K562 (cell line): ENCODE data around the gene PPP1R3C. TPM values are rescaled to one million over a fixed set of nuclear protein-coding genes. Genes with fewer than 3 reads are reported as not detected.

Source experiments
- ATF1 ChIP-seq, 2 experiments: fragments of 450-650 bp in 1 of 2; IDR thresholded peaks; 2 replicates each; pipeline ENCODE4 v1.6.1; 2016; ENCODE audit warnings: missing compliant biosample characterization in 1 of 2, missing genetic modification characterization in 1 of 2
- CXXC5 ChIP-seq: fragments of 250-450 bp; sonication (Bioruptor Pico); IDR thresholded peaks from 2 replicates; pipeline ENCODE4 v1.8.0; 2022; ENCODE audit warnings: inconsistent platforms, mild to moderate bottlenecking, moderate library complexity
- FOXJ2 ChIP-seq: fragments of 200-800 bp; sonication (Bioruptor generic); IDR thresholded peaks from 2 replicates; pipeline ENCODE4 v1.6.1; 2016; ENCODE audit warnings: missing genetic modification characterization, missing compliant biosample characterization
- GTF2B ChIP-seq: IDR thresholded peaks from 2 replicates; pipeline ENCODE4 v1.6.1; 2011; ENCODE audit not compliant: insufficient read length; ENCODE audit errors: extremely low read depth
- MGA ChIP-seq: fragments of 450-650 bp; IDR thresholded peaks from 2 replicates; pipeline ENCODE4 v1.6.1; 2016; ENCODE audit warnings: mild to moderate bottlenecking, moderate library complexity
- PREB ChIP-seq: sonication (generic); formaldehyde crosslinking; IDR thresholded peaks from 2 replicates; pipeline ENCODE4 v1.8.1; 2023; ENCODE audit warnings: mild to moderate bottlenecking, missing genetic modification reagents
- SOX6 ChIP-seq: fragments of 450-650 bp; IDR thresholded peaks from 2 replicates; pipeline ENCODE4 v1.6.1; 2014; ENCODE audit warnings: mild to moderate bottlenecking
- TAF1 ChIP-seq: IDR thresholded peaks from 2 replicates; pipeline ENCODE4 v1.6.1; 2011; ENCODE audit warnings: mild to moderate bottlenecking, low read length, moderate library complexity; ENCODE audit not compliant: insufficient read depth, control insufficient read depth, severe bottlenecking; ENCODE audit errors: extremely low read depth
- XRCC4 ChIP-seq: IDR thresholded peaks from one replicate; pipeline ENCODE4 v1.6.1; 2011; ENCODE audit not compliant: insufficient read depth, insufficient read length; ENCODE audit errors: extremely low read depth
- ZNF140 ChIP-seq: fragments of 250-450 bp; sonication (Bioruptor Pico); IDR thresholded peaks from 2 replicates; pipeline ENCODE4 v1.8.0; 2021; ENCODE audit warnings: moderate library complexity, mild to moderate bottlenecking, inconsistent platforms
- ZNF449 ChIP-seq: fragments of 250-450 bp; sonication (Bioruptor Pico); IDR thresholded peaks from 2 replicates; pipeline ENCODE4 v1.8.0; 2022; ENCODE audit warnings: moderate library complexity, mild to moderate bottlenecking, inconsistent platforms
- polyA plus RNA-seq, 8 experiments: library from polyadenylated mRNA; depleted of rRNA in 4 of 8; stranded (reverse) in 5 of 8; unstranded in 3 of 8; fragments of >200 nt; fragmentation: Nextera tagmentation in 2 of 8; fragmentation: Illumina TruSeq in 1 of 8; extraction: Ambion mirVana in 2 of 8; extraction: Trizol in 1 of 8; gene quantifications; 2 replicates each; pipeline versions ENCODE4 v1.2.1 to v1.2.3, GENCODE V29; 2011 to 2014; ENCODE audit warnings: inconsistent platforms in 1 of 8, missing spikeins in 1 of 8
- total RNA-seq, 7 experiments: library from RNA; depleted of rRNA in 6 of 7; stranded (reverse); fragments of >200 nt in 6 of 7; fragmentation: Illumina TruSeq in 2 of 7; extraction: Trizol in 2 of 7; gene quantifications; 2 replicates each; pipeline versions ENCODE4 v1.2.1 to v1.2.3, GENCODE V29; 2011 to 2021; ENCODE audit warnings: low replicate concordance in 1 of 7

The PPP1R3C gene
- total and polyA plus RNA-seq, 9 of the 15 experiments (the other 6 are each of a cell fraction or from before 2014, with no cell fraction given), result 0.06 to 0.24 (median 0.12) TPM; not detected in 3

GRCh38 chr10:91613411-91614187 lies 19.3 kb downstream of the PPP1R3C start (continued):
- TF ChIP-seq CXXC5 (CRISPR knock-in tag) (peak; percentile 28; the same call in 1 of the 2 replicates), FOXJ2 (tag) (0 out of 2 replicates have a peak, but pooled peaks have one; percentile 31), SOX6 (peak; percentile 45), ZNF140 (no peak), ATF1 (CRISPR knock-in tag; IDR thresholded peaks at IDR 0.05) (no peak), ATF1 (tag; IDR thresholded peaks at IDR 0.05) (0 out of 2 replicates have a peak, but pooled peaks have one; percentile 31), PREB (CRISPR knock-in tag) (no peak), GTF2B (no peak), MGA (peak; percentile 54; the same call in 1 of the 2 replicates), ZNF449 (CRISPR knock-in tag) (no peak), XRCC4 (no peak), TAF1 (no peak)
